ENCODE data around the gene TMEM8B. TPM values are rescaled to one million over a fixed set of nuclear protein-coding genes. Genes with fewer than 3 reads are reported as not detected.

Gene TMEM8B
- total RNA-seq, 2 experiments from 2014 or later = 5.8 to 6.9 TPM

DNA sequence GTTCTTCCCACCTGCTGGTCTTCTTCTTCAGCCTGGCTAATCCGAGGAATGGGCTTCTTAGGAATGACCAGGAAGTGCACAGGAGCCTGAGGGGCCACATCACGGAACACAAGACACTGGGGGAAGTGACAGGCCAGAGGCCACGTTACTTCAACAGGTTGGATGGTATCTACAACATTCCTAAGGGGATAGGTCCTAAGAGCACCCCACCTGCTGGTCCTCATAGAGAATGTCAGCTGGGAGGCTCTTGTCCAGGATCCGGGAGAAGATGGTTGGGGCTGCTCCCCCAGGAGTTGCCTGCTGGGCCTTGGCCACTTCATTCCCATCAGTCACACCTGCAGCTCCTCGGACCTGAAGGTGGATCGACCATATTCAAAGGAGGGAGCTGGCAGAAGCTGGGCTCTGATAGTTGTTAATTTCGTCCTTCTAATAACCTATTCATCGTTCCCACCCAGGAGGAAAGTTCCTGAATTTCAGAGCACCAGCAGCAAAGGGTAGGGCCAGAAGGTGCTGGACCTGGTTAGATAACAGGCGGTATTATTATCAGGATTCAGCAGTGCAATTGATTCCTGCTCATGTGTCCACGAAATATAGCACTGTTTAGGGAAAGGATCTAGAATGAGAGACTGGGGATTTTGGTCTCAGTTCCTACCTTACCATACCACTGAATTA, 15.5 kb upstream of the TMEM8B start:
- ATAC-seq (no peak), DNase-seq (no peak)
- ChIA-PET CTCF (interaction anchor here (0.8 to 3.2 kb wide), 14 partner anchors 9 to 166 kb away, joined by 3 to 16 read pairs (median 4); partner anchors contain the start of genes CCDC107, CREB3, RMRP and TLN1), POLR2A (interaction anchor here (1.4 kb wide), 1 partner anchor 15 kb away, joined by 3 read pairs; no protein-coding TSS in a partner anchor)
- intact Hi-C loops (cut with DNase I, micrococcal nuclease) = loop anchor here (2.0 to 10.0 kb wide), 8 partner anchors 57 to 1651 kb away; partner anchors contain the start of genes ATOSB (in 1 of the 2), CCDC107 (in 1 of the 2), CCL27 (in 1 of the 2) and DNAI1 (in 1 of the 2)
- Mint-ChIP-seq H3K36me3 (ENCODE audit: low read depth) (peaks cover 10% of the 10 kb centered on the region), H3K9me3 (ENCODE audit: low read depth) (peaks cover 2% of the 10 kb centered on the region), H3K4me3 (peak overlapping the region; percentile 93), H3K27me3 (no peaks in the 10 kb centered on the region), H3K27ac (peak overlapping the region; percentile 49), H3K4me1 (peaks cover 33% of the 10 kb centered on the region)

GRCh38 chr9:35814106-35814840, 14.8 kb upstream of the TMEM8B start:
- ChIA-PET POLR2A (interaction anchor here (0.6 to 1.4 kb wide), 2 partner anchors 15 to 742 kb away, joined by 3 read pairs; partner anchors contain the start of gene VCP), CTCF (interaction anchor here (0.6 to 3.2 kb wide), 15 partner anchors 8 to 1422 kb away, joined by 3 to 16 read pairs (median 4); partner anchors contain the start of genes CCDC107, CREB3, FAM221B and FANCG)
- no peaks in the 10 kb centered on the region for H3K27me3 Mint-ChIP-seq
- peak overlapping the region; percentile 89 for H3K27ac Mint-ChIP-seq
- peak overlapping the region; percentile 93 for H3K4me3 Mint-ChIP-seq
- intact Hi-C loops (cut with DNase I, micrococcal nuclease) = loop anchor here (2.0 to 10.0 kb wide), 8 partner anchors 57 to 1651 kb away; partner anchors contain the start of genes ATOSB (in 1 of the 2), CCDC107 (in 1 of the 2), CCL27 (in 1 of the 2) and DNAI1 (in 1 of the 2)
- peak; percentile 71 for DNase-seq
- ATAC-seq = peak; percentile 3
- H3K4me1 Mint-ChIP-seq = peaks cover 33% of the 10 kb centered on the region
- peaks cover 2% of the 10 kb centered on the region for H3K9me3 Mint-ChIP-seq (ENCODE audit: low read depth)
- H3K36me3 Mint-ChIP-seq (ENCODE audit: low read depth) = peaks cover 10% of the 10 kb centered on the region

DNA sequence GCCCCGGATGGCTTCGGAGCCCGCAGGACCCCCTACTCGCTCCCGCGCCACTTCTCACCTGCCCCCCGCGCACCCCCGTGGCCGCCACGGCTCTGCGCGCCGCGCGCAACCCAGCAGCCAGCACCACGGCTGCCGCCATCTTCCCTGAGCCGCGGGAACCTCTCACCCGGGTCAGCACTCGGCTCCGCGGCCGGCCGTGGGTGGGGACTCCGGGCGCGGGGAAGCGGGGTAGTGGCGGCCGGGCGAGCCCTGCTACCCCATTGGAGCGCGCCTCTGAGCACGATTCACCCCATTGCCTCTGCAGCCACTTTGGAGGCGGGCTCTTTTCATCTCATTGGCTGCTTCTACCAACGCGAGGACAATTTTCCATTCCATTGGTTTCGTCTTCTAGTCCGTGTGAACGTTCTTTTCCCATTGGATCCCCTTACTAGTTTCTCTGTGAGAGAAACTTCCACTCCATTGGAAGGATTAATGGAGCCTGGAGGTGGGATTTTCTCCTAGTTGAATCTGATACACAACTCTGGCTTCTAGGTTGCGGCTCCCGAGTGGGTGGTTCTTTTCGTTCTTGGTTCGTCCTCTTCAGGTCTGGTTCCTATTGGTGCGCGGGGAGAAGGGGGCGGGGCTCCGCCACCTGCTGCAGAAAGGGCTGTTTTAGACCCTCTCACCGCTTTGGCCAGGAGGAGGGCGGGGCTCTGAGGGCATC, 14.0 kb upstream of the TMEM8B start, which contains the start of gene HINT2:
HINT2 (minus strand) TSS at position 202 of the 703 bp plus-strand sequence; CDS start at position 139, 63 bp downstream.
- POLR2A ChIA-PET = interaction anchor here (0.6 to 1.4 kb wide), 2 partner anchors 16 to 742 kb away, joined by 3 read pairs; partner anchors contain the start of gene VCP
- peaks cover 10% of the 10 kb centered on the region for H3K36me3 Mint-ChIP-seq (ENCODE audit: low read depth)
- H3K27me3 Mint-ChIP-seq = no peaks in the 10 kb centered on the region
- CTCF ChIA-PET = interaction anchor here (0.6 to 3.2 kb wide), 10 partner anchors 8 to 1422 kb away, joined by 3 to 16 read pairs (median 4); partner anchors contain the start of genes CCDC107, FAM221B, FANCG and RMRP
- intact Hi-C loops (cut with DNase I, micrococcal nuclease) = loop anchor here (1.0 to 10.0 kb wide), 23 partner anchors 11 to 1650 kb away; partner anchors contain the start of genes CCDC107 (in 2 of the 2), RMRP (in 2 of the 2), ATOSB (in 1 of the 2) and CCL27 (in 1 of the 2)
- peak; percentile 99 for DNase-seq
- peaks cover 2% of the 10 kb centered on the region for H3K9me3 Mint-ChIP-seq (ENCODE audit: low read depth)
- peak; percentile 85 for ATAC-seq
- H3K27ac Mint-ChIP-seq = peak within 1 kb of the TSS; percentile 98
- H3K4me1 Mint-ChIP-seq = peaks cover 33% of the 10 kb centered on the region
- peak within 1 kb of the TSS; percentile 93 for H3K4me3 Mint-ChIP-seq

GRCh38 chr9:35816708-35817107, 12.3 kb upstream of the TMEM8B start:
- intact Hi-C loops (cut with DNase I, micrococcal nuclease) = loop anchor here (5.0 to 10.0 kb wide), 5 partner anchors 376 to 1648 kb away; partner anchors contain the start of genes ATOSB (in 1 of the 2), CCL27 (in 1 of the 2), CLTA (in 1 of the 2) and SIGMAR1 (in 1 of the 2)
- peaks cover 2% of the 10 kb centered on the region for H3K9me3 Mint-ChIP-seq (ENCODE audit: low read depth)
- ATAC-seq = no peak
- H3K27ac Mint-ChIP-seq = no peak overlapping the region
- peaks cover 26% of the 10 kb centered on the region for H3K4me1 Mint-ChIP-seq
- peaks cover 10% of the 10 kb centered on the region for H3K36me3 Mint-ChIP-seq (ENCODE audit: low read depth)
- DNase-seq = no peak
- no peak overlapping the region for H3K4me3 Mint-ChIP-seq
- ChIA-PET POLR2A (no interaction called here), CTCF (interaction anchor here (0.7 kb wide), 1 partner anchor 20 kb away, joined by 3 read pairs; no protein-coding TSS in a partner anchor)
- no peaks in the 10 kb centered on the region for H3K27me3 Mint-ChIP-seq

DNA sequence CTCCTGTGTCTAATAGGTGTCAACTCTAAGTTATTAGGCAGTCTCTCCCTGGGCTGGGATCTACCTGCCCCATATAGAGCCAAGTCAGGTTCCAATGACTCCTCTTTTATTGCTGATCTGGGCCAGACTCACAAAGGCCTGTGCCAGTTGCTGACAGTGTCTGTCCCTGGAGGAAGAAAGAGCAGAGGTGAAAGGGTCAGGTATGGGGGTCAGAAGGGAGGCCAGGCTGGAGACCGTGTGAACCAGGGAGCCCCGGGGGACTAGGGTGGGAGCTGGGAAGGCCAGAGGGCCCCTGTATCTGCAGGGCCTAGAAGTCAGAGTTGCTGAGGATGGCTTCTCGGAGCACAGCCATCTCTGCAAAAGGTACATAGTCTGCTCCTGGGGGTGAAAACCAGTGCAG, 10.7 kb upstream of the TMEM8B start:
- Mint-ChIP-seq H3K4me1 (peaks cover 13% of the 10 kb centered on the region), H3K27ac (no peak overlapping the region), H3K36me3 (ENCODE audit: low read depth) (peaks cover 4% of the 10 kb centered on the region), H3K4me3 (no peak overlapping the region), H3K9me3 (ENCODE audit: low read depth) (peaks cover 2% of the 10 kb centered on the region), H3K27me3 (no peaks in the 10 kb centered on the region)
- ChIA-PET CTCF (interaction anchor here (0.6 to 1.0 kb wide), 2 partner anchors 8 to 16 kb away, joined by 3 read pairs; no protein-coding TSS in a partner anchor), POLR2A (no interaction called here)
- no peak for ATAC-seq
- intact Hi-C loops (cut with DNase I, micrococcal nuclease) = loop anchor here (5.0 to 10.0 kb wide), 5 partner anchors 374 to 1646 kb away; partner anchors contain the start of genes ATOSB (in 1 of the 2), CCL27 (in 1 of the 2), CLTA (in 1 of the 2) and SIGMAR1 (in 1 of the 2)
- no peak for DNase-seq

GRCh38 chr9:35820076-35820475, 9.0 kb upstream of the TMEM8B start:
- intact Hi-C loops (cut with DNase I, micrococcal nuclease) = no loop called here

GRCh38 chr9:35822926-35823325, 6.1 kb upstream of the TMEM8B start:
- Mint-ChIP-seq H3K27me3 (no peaks in the 10 kb centered on the region), H3K4me1 (peaks cover 4% of the 10 kb centered on the region), H3K36me3 (ENCODE audit: low read depth) (no peaks in the 10 kb centered on the region), H3K9me3 (ENCODE audit: low read depth) (no peaks in the 10 kb centered on the region), H3K4me3 (no peak overlapping the region), H3K27ac (no peak overlapping the region)
- intact Hi-C loops (cut with DNase I, micrococcal nuclease) = no loop called here
- ATAC-seq (no peak), DNase-seq (no peak)
- CTCF ChIA-PET = interaction anchor here (0.7 to 1.6 kb wide), 5 partner anchors 9 to 59 kb away, joined by 3 to 4 read pairs (median 3); no protein-coding TSS in a partner anchor
- POLR2A ChIA-PET = no interaction called here

More at GRCh38 chr9:35820076-35820475, 9.0 kb upstream of the TMEM8B start:
- ChIA-PET POLR2A (no interaction called here), CTCF (interaction anchor here (0.7 to 1.3 kb wide), 2 partner anchors 13 to 31 kb away, joined by 3 to 4 read pairs; no protein-coding TSS in a partner anchor)
- Mint-ChIP-seq H3K27ac (no peak overlapping the region), H3K36me3 (ENCODE audit: low read depth) (no peaks in the 10 kb centered on the region), H3K27me3 (no peaks in the 10 kb centered on the region), H3K4me3 (no peak overlapping the region), H3K9me3 (ENCODE audit: low read depth) (peaks cover 2% of the 10 kb centered on the region), H3K4me1 (peaks cover 4% of the 10 kb centered on the region)
- DNase-seq = no peak
- no peak for ATAC-seq

GRCh38 chr9:35826071-35826701, 2.8 kb upstream of the TMEM8B start:
- POLR2A ChIA-PET = no interaction called here
- DNase-seq (peak; percentile 44), ATAC-seq (peak; percentile 63)
- H3K27ac Mint-ChIP-seq = no peak overlapping the region
- intact Hi-C loops (cut with DNase I, micrococcal nuclease) = loop anchor here (1.0 to 5.0 kb wide), 4 partner anchors 11 to 576 kb away; partner anchors contain the start of genes HINT2 (in 1 of the 2) and RNF38 (in 1 of the 2)
- CTCF ChIA-PET = interaction anchor here (0.6 to 3.8 kb wide), 23 partner anchors 8 to 168 kb away, joined by 3 to 27 read pairs (median 5); partner anchors contain the start of genes CCDC107, HINT2, RMRP and SPAG8
- no peaks in the 10 kb centered on the region for H3K9me3 Mint-ChIP-seq (ENCODE audit: low read depth)
- no peak overlapping the region for H3K4me3 Mint-ChIP-seq
- H3K4me1 Mint-ChIP-seq = peaks cover 13% of the 10 kb centered on the region
- H3K36me3 Mint-ChIP-seq (ENCODE audit: low read depth) = no peaks in the 10 kb centered on the region
- H3K27me3 Mint-ChIP-seq = no peaks in the 10 kb centered on the region

- intact Hi-C loops (cut with DNase I, micrococcal nuclease) = loop anchor here in 1 of 2 experiments (5.0 kb wide), 1 partner anchor 575 kb away; the partner anchor contains the start of gene RNF38
- ChIA-PET CTCF (interaction anchor here (1.6 to 3.8 kb wide), 4 partner anchors 16 to 54 kb away, joined by 4 to 27 read pairs (median 11); partner anchors contain the start of gene SPAG8), POLR2A (interaction anchor here (0.7 kb wide), 1 partner anchor 22 kb away, joined by 4 read pairs; no protein-coding TSS in a partner anchor)
- peak overlapping the region; percentile 78 for H3K4me3 Mint-ChIP-seq
- DNase-seq (no peak), ATAC-seq (no peak)
- peaks cover 13% of the 10 kb centered on the region for H3K4me1 Mint-ChIP-seq
- no peaks in the 10 kb centered on the region for H3K27me3 Mint-ChIP-seq
- no peak overlapping the region for H3K27ac Mint-ChIP-seq
- H3K36me3 Mint-ChIP-seq (ENCODE audit: low read depth) = no peaks in the 10 kb centered on the region
- no peaks in the 10 kb centered on the region for H3K9me3 Mint-ChIP-seq (ENCODE audit: low read depth)
Observed at GRCh38 chr9:35827486-35827885, 1.5 kb upstream of the TMEM8B start.

Data from activated CD4-positive, alpha-beta T cell treated with anti-CD3 and anti-CD28 coated beads for 36 hours (primary cell).